ENCODE measurements around the gene STK39. TPM values are rescaled to one million over a fixed set of nuclear protein-coding genes. Genes with fewer than 3 reads are reported as not detected.

The STK39 gene
- polyA plus RNA-seq, 1 donor from 2014 or later, result 9.5 TPM

- Histone ChIP-seq H3K9me2 (ENCODE audit: insufficient read depth, low read length) (no peaks in the 10 kb centered on the region), H3K4me3 (ENCODE audit: low read length) (no peak overlapping the region), H3K27me3 (ENCODE audit: insufficient read depth, low read depth, low read length) (no peaks in the 10 kb centered on the region), H3K9me3 (ENCODE audit: low read length) (no peaks in the 10 kb centered on the region), H4K20me1 (ENCODE audit: insufficient read depth) (no peaks in the 10 kb centered on the region), H3F3A (ENCODE audit: insufficient read depth, low read length, poor library complexity, severe bottlenecking) (no peaks in the 10 kb centered on the region), H3K79me2 (replicated peaks; ENCODE audit: insufficient read depth, low read length) (no peaks in the 10 kb centered on the region), H3K36me3 (ENCODE audit: insufficient read depth, low read length) (no peaks in the 10 kb centered on the region), H3K4me2 (ENCODE audit: low read length) (no peak overlapping the region), H2AFZ (ENCODE audit: low read depth, low read length) (no peak overlapping the region), H3K9ac (ENCODE audit: low read length) (no peak overlapping the region), H3K27ac (ENCODE audit: low read length) (no peak overlapping the region)
- TF ChIP-seq RAD21 (conservative IDR thresholded peaks at IDR 0.05) (no peak), TAF1 (IDR thresholded peaks at IDR 0.05; ENCODE audit: low read depth) (no peak), EZH2 (IDR thresholded peaks at IDR 0.05; ENCODE audit: borderline replicate concordance, insufficient read depth, low read length, poor library complexity, severe bottlenecking) (no peak), EP300 (conservative IDR thresholded peaks at IDR 0.05; ENCODE audit: poor library complexity, severe bottlenecking) (no peak), SMC3 (conservative IDR thresholded peaks at IDR 0.05; ENCODE audit: poor library complexity) (no peak), CTCF (IDR thresholded peaks at IDR 0.05; ENCODE audit: poor library complexity, severe bottlenecking) (no peak), REST (IDR thresholded peaks at IDR 0.05; ENCODE audit: borderline replicate concordance) (no peak), MXI1 (conservative IDR thresholded peaks at IDR 0.05; ENCODE audit: poor library complexity, severe bottlenecking) (no peak), POLR2AphosphoS5 (IDR thresholded peaks at IDR 0.05) (no peak)
Measured at GRCh38 chr2:168189835-168190569, 57.4 kb downstream of the STK39 start.

- Histone ChIP-seq H2AFZ (ENCODE audit: low read depth, low read length) (no peak overlapping the region), H3K4me2 (ENCODE audit: low read length) (no peak overlapping the region), H3K79me2 (replicated peaks; ENCODE audit: insufficient read depth, low read length) (no peaks in the 10 kb centered on the region), H3K9ac (ENCODE audit: low read length) (no peak overlapping the region), H3K9me3 (ENCODE audit: low read length) (no peaks in the 10 kb centered on the region), H3K9me2 (ENCODE audit: insufficient read depth, low read length) (no peaks in the 10 kb centered on the region), H3F3A (ENCODE audit: insufficient read depth, low read length, poor library complexity, severe bottlenecking) (no peaks in the 10 kb centered on the region), H4K20me1 (ENCODE audit: insufficient read depth) (no peaks in the 10 kb centered on the region), H3K27ac (ENCODE audit: low read length) (no peak overlapping the region), H3K4me3 (ENCODE audit: low read length) (no peak overlapping the region), H3K27me3 (ENCODE audit: insufficient read depth, low read depth, low read length) (no peaks in the 10 kb centered on the region), H3K36me3 (ENCODE audit: insufficient read depth, low read length) (no peaks in the 10 kb centered on the region)
- TF ChIP-seq SMC3 (conservative IDR thresholded peaks at IDR 0.05; ENCODE audit: poor library complexity), result no peak
- no peak for TF ChIP-seq CTCF (IDR thresholded peaks at IDR 0.05; ENCODE audit: poor library complexity, severe bottlenecking)
- no peak for TF ChIP-seq POLR2AphosphoS5 (IDR thresholded peaks at IDR 0.05)
- TF ChIP-seq MXI1 (conservative IDR thresholded peaks at IDR 0.05; ENCODE audit: poor library complexity, severe bottlenecking), result no peak
- TF ChIP-seq TAF1 (IDR thresholded peaks at IDR 0.05; ENCODE audit: low read depth), result no peak
- no peak for TF ChIP-seq RAD21 (conservative IDR thresholded peaks at IDR 0.05)
Measured at GRCh38 chr2:168188002-168188401, 59.4 kb downstream of the STK39 start.
